Mesothelial cell of epicardium (in vitro differentiated cells): ENCODE results near the gene NOS1AP. TPM values are rescaled to one million over a fixed set of nuclear protein-coding genes. Genes with fewer than 3 reads are reported as not detected.

Source experiments
- DNase-seq, 2 experiments: peaks; one replicate each; pipeline ENCODE4 v3.0.0; 2021; ENCODE audit warnings: low spot score in 2 of 2; ENCODE audit not compliant: unreplicated experiment in 2 of 2
- H3K27ac Mint-ChIP-seq: 2 replicates; pipeline ENCODE4 v1.8.0; 2021; ENCODE audit warnings: mixed read lengths
- H3K27me3 Mint-ChIP-seq: 2 replicates; pipeline ENCODE4 v1.8.0; 2021; ENCODE audit warnings: low read depth, mixed read lengths
- H3K36me3 Mint-ChIP-seq: 2 replicates; pipeline ENCODE4 v1.8.0; 2021; ENCODE audit warnings: mixed read lengths
- H3K4me1 Mint-ChIP-seq: 2 replicates; pipeline ENCODE4 v1.8.0; 2021; ENCODE audit warnings: mixed read lengths
- H3K4me3 Mint-ChIP-seq: 2 replicates; pipeline ENCODE4 v1.8.0; 2021; ENCODE audit warnings: mild to moderate bottlenecking, moderate library complexity, mixed read lengths
- H3K9me3 Mint-ChIP-seq: 2 replicates; pipeline ENCODE4 v1.8.0; 2021; ENCODE audit warnings: mixed read lengths
- total RNA-seq: library from RNA; stranded (reverse); gene quantifications from 3 replicates; pipeline ENCODE4 v1.2.1, GENCODE V29; 2021
- TF ChIP-seq, protein P1 (sequence below): fragments of 200-600 bp; sonication (generic); IDR thresholded peaks from one replicate; pipeline ENCODE4 v1.5.0; 2021; ENCODE audit warnings: antibody characterized with exemption; ENCODE audit not compliant: unreplicated experiment

Gene NOS1AP
- total RNA-seq, 1 donor from 2014 or later = 4.4 TPM

DNA sequence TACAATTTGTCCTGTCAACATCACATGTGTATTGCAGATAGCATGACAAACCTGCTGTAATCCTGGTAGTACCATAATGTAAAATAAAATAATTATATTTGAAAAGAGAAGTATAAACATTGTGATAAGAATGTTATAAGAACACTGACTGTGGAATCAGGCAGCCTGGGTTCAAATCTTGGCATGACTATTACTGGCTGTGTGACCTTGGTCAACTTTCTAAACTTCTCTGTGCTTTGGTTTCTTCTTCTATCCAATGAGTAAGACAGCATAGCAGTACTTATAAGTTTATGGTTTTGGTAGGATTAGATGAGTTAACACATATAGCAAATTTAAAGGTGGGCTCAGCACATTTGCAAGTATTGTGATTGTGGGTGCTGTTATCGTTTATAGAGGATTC, 147.1 kb downstream of the NOS1AP start:
- Mint-ChIP-seq H3K9me3 (no peaks in the 10 kb centered on the region), H3K27me3 (no peaks in the 10 kb centered on the region), H3K36me3 (no peaks in the 10 kb centered on the region), H3K4me1 (peaks cover 56% of the 10 kb centered on the region), H3K4me3 (no peak overlapping the region), H3K27ac (no peak overlapping the region)
- TF ChIP-seq, protein P1, sequence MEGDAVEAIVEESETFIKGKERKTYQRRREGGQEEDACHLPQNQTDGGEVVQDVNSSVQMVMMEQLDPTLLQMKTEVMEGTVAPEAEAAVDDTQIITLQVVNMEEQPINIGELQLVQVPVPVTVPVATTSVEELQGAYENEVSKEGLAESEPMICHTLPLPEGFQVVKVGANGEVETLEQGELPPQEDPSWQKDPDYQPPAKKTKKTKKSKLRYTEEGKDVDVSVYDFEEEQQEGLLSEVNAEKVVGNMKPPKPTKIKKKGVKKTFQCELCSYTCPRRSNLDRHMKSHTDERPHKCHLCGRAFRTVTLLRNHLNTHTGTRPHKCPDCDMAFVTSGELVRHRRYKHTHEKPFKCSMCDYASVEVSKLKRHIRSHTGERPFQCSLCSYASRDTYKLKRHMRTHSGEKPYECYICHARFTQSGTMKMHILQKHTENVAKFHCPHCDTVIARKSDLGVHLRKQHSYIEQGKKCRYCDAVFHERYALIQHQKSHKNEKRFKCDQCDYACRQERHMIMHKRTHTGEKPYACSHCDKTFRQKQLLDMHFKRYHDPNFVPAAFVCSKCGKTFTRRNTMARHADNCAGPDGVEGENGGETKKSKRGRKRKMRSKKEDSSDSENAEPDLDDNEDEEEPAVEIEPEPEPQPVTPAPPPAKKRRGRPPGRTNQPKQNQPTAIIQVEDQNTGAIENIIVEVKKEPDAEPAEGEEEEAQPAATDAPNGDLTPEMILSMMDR = no peak
- DNase-seq = no peak

GRCh38 chr1:162217706-162218105, 148.2 kb downstream of the NOS1AP start:
- Mint-ChIP-seq H3K4me3 (no peak overlapping the region), H3K27me3 (no peaks in the 10 kb centered on the region), H3K36me3 (no peaks in the 10 kb centered on the region), H3K27ac (peak overlapping the region; percentile 43), H3K9me3 (no peaks in the 10 kb centered on the region), H3K4me1 (peaks cover 51% of the 10 kb centered on the region)
- no peak for DNase-seq
- TF ChIP-seq, protein P1 = no peak

GRCh38 chr1:162218546-162218945, 149.1 kb downstream of the NOS1AP start:
- no peaks in the 10 kb centered on the region for H3K27me3 Mint-ChIP-seq
- H3K9me3 Mint-ChIP-seq = no peaks in the 10 kb centered on the region
- DNase-seq = no peak
- H3K4me3 Mint-ChIP-seq = no peak overlapping the region
- TF ChIP-seq, protein P1 = no peak
- H3K27ac Mint-ChIP-seq = no peak overlapping the region
- H3K4me1 Mint-ChIP-seq = peaks cover 43% of the 10 kb centered on the region
- no peaks in the 10 kb centered on the region for H3K36me3 Mint-ChIP-seq

DNA sequence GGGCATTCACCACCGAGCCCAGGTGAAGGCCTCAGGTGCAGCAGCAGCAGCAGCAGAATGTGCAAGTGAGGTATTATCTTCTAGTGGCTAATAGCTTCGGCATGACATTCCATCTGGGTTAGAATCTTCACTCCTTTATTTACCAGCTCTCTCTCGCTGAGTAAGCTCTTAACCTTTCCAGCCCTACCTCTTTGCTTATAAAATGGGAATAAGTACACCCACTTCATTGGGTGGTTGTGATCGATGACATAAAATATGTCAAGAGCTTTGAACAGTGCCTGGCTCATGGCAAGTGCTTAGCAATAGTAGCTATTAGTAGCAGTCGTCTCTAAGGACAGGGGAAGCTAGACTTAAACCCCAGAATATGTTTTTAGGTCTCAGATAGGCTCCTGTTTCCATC, 149.5 kb downstream of the NOS1AP start:
- TF ChIP-seq, protein P1 = no peak
- H3K27me3 Mint-ChIP-seq = no peaks in the 10 kb centered on the region
- H3K36me3 Mint-ChIP-seq = no peaks in the 10 kb centered on the region
- DNase-seq = no peak
- H3K4me3 Mint-ChIP-seq = no peak overlapping the region
- H3K27ac Mint-ChIP-seq = no peak overlapping the region
- no peaks in the 10 kb centered on the region for H3K9me3 Mint-ChIP-seq
- peaks cover 39% of the 10 kb centered on the region for H3K4me1 Mint-ChIP-seq

GRCh38 chr1:162219461-162219860, 150.0 kb downstream of the NOS1AP start:
- no peaks in the 10 kb centered on the region for H3K27me3 Mint-ChIP-seq
- peaks cover 36% of the 10 kb centered on the region for H3K4me1 Mint-ChIP-seq
- H3K4me3 Mint-ChIP-seq = no peak overlapping the region
- no peak for DNase-seq
- no peak overlapping the region for H3K27ac Mint-ChIP-seq
- TF ChIP-seq, protein P1 = no peak
- no peaks in the 10 kb centered on the region for H3K9me3 Mint-ChIP-seq
- H3K36me3 Mint-ChIP-seq = no peaks in the 10 kb centered on the region

- TF ChIP-seq, protein P1 = no peak
- no peaks in the 10 kb centered on the region for H3K36me3 Mint-ChIP-seq
- peaks cover 36% of the 10 kb centered on the region for H3K4me1 Mint-ChIP-seq
- no peaks in the 10 kb centered on the region for H3K27me3 Mint-ChIP-seq
- no peak overlapping the region for H3K4me3 Mint-ChIP-seq
- DNase-seq = no peak
- H3K9me3 Mint-ChIP-seq = no peaks in the 10 kb centered on the region
- no peak overlapping the region for H3K27ac Mint-ChIP-seq
Observed at GRCh38 chr1:162220009-162220539, 150.6 kb downstream of the NOS1AP start.
